Stimulated activated naive CD4-positive, alpha-beta T cell (primary cell): ENCODE measurements around the gene KRTAP4-5.
"Not testable (repeated sequence)": the region's sequence is repeated elsewhere in the genome, so short reads cannot be mapped to it uniquely, and the experiment has no call there.

Experiments used
- DNase-seq, 6 experiments: peaks; one replicate each; lab custom pipeline; 2025; lab: John Stamatoyannopoulos, UW

Gene KRTAP4-5

DNA sequence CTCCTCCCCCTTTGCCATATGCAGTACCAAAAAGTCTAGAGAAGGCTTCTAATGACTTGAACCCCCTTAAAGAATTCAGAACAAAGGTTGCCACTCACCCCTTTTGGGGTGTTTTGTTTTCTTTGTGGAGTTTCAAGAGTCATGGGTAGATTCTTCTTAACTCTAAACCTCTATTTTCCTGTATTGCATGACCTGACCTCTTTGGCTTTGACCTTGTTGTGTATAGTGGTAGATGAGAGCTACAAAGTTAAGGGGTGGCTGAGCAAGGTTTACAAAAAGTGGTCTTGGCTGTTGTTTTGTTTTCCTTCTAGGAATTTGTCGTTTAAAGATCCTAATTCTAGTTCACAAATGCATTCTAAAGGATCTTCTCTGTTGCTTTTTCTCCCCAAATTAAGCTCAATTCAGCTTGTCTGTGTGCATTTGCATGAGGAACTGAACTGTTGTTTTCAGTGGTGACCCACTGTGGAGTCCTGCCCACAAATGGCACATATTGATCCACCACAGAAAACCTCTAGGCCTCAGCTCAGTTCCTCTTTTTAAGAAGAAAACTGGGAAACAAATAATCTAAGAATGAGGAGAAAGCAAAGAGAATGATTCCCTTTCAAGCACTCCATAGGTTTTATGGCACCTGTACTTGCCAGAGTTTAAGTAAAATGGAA is 40.8 kb downstream of the KRTAP4-5 start:
- DNase-seq: not testable (repeated sequence)

DNA sequence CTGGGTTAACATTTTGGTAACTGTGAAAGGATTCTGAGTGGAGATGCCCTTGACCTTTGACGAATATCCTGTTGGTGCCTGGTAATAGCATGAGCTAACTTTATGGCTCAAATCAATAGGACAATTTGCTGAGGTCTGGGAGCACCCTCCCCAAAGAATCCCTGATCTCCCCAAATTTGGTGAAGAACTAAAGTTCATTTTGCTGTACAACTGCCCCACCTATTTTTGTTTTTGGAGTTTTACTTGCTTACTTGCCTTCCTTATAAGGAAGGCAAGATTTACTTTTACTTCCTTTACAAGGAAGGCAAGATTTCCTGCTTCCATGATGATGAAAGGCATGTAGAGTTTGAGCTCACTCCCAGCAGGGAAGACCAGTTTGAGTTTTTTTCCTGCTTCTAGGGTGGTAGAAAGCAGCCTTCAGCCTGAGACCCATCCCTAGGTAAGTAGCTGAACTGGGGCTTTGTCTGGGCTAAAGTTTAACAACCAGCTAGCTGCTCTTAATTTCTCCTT is 41.6 kb downstream of the KRTAP4-5 start:
- DNase-seq: no peak

DNA sequence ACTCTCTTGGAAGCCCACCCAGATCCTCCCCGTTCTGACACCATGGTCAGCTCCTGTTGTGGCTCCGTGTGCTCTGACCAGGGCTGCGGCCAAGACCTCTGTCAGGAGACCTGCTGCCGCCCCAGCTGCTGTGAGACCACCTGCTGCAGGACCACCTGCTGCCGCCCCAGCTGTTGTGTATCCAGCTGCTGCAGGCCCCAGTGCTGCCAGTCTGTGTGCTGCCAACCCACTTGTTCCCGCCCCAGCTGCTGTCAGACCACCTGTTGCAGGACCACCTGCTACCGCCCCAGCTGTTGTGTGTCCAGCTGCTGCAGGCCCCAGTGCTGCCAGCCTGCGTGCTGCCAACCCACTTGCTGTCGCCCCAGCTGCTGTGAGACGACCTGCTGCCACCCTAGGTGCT is 44.3 kb downstream of the KRTAP4-5 start, which contains the start of gene KRTAP4-9:
KRTAP4-9 (plus strand) TSS at position 43 of the 400 bp plus-strand sequence; CDS start at position 43, 0 bp downstream.
- not testable (repeated sequence) for DNase-seq

DNA sequence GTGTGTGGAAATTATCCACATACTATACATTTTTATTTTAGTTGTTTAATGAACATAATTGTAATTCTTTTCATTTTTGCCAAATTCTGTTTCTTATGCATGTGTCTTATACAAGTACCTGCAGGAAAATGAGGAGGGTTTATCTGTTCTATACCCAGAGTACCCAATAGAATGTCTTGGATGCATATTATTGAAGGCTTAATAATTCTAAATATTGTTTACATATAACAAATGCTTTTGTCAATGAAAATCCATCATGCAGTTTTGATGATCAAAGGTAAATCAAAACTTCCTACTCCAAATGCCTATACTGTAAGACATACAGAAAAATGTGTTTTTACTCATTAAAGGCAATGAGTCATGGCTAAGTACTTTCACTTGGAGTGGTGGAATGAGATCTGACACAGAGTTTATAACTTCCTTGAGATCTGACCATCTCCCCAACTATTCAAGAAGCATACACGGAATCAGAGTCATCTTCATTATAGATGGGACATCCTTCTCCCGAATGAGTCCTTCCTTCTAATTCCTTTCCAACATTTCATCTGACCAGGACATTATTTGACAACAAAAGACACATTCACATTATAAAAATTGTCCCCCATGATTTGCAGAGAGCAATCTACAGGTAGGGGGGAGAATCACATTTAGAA is 45.1 kb downstream of the KRTAP4-5 start:
- not testable (repeated sequence) for DNase-seq

DNA sequence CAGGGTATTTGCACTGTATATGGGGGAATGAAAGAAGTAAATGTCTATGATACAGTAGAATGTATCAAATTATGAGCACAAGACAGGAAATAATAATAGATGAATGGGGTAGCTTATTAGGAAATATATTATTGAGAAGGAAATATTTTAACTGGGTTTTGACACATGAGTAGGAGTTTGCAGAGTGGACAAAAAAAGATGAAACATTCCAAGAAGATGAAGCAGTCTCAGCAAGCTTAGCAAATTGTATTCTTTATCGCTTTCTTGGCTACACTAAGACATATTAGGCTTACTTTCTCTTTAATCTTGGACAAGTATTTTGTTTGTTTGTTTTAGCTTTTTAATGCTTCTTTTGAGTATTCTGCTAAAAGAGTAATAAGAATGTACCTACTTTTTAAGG is 45.7 kb downstream of the KRTAP4-5 start:
- no peak for DNase-seq

DNA sequence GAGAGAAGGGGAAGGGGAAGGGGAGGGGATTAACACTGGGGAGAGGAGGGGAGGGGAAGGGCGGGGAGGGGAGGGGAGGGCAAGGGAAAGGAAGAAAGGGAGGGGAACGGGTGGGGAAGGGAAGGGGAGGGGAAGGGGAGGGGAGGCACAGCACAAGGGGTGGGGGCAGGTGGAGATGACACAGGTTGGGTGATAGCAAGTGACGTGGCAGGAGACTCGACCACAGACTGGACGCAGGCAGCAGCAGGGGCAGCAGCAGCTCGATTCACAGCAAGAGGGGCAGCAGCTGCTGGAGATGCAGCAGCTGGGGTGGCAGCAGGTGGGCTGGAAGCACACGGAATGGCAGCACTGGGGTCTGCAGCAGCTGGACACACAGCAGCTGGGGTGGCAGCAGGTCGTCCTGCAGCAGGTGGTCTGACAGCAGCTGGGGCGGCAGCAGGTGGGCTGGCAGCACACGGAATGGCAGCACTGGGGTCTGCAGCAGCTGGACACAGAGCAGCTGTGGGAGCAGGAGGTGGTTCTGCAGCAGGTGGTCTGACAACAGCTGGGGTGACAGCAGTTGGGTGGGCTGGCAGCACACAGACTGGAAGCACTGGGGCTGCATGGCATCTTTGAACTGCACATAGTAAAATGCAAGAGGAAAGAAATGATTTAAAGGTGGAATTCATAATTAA is 47.9 kb downstream of the KRTAP4-5 start, which contains the start of gene KRTAP4-16:
KRTAP4-16 (minus strand) TSS at position 624 of the 674 bp plus-strand sequence; CDS start at position 624, 0 bp downstream.
- no peak for DNase-seq

DNA sequence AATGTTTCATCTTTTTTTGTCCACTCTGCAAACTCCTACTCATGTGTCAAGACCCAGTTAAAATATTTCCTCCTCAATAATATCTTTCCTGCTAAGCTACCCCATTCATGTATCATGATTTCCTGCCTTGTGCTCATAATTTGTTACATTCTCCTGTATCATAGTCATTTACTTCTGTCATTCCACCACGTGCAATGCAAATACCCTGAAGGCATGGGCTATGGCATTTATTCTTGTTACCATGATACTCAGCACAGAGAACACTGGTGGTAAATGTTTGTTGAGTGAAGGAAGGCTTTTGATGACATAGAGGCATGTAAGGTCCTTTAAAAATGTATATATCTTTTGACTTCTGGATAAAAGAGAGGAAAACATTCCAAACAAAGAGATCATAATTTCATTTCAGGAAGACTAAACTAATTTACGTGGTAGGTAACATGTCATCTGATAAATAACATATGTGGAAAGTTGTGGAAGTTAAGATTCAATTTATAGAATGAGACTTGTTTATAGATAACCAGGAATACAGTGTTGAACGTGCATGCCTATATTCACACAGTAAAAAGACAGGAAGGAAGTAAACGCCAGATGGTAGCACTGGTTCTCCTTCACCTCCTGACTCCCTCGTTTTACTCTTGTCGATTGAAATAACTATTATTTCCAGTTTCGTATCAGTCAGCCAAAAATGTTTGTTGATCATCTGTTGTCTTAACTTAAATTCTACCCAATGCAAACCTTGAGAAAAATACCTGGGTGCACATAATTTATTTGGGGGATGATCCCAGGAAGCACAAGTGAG is 49.7 kb downstream of the KRTAP4-5 start:
- peak in 1 of 6 experiments; percentile 3 for DNase-seq
